Kidney (tissue), 14 donors: ENCODE data around the gene LYST. TPM values are rescaled to one million over a fixed set of nuclear protein-coding genes. Genes with fewer than 3 reads are reported as not detected.

Experiments used
- DNase-seq, 5 donors: peaks; one replicate each; pipeline ENCODE4 v3.0.0-alpha.2; 2013 to 2020
- FAIRE-seq: peaks from 2 replicates; lab custom pipeline; 2012; peaks lifted over from hg19 to GRCh38; lab: Jason Lieb, UNC
- H3K27ac ChIP-seq, 2 donors: one replicate each; pipeline ENCODE4 v1.7.0; 2013; ENCODE audit warnings: low read depth in 2 of 2, low read length in 2 of 2, inconsistent platforms in 1 of 2
- H3K27me3 ChIP-seq: one replicate; pipeline ENCODE4 v1.7.1; 2013; ENCODE audit warnings: low read length, inconsistent platforms; ENCODE audit not compliant: control insufficient read depth, insufficient read depth
- H3K36me3 ChIP-seq, 3 donors: one replicate each; pipeline versions ENCODE4 v1.7.0 to v1.7.1; 2013; ENCODE audit warnings: low read length in 3 of 3, control low read depth in 1 of 3, inconsistent platforms in 1 of 3; ENCODE audit not compliant: insufficient read depth in 3 of 3, control insufficient read depth in 2 of 3
- H3K4me1 ChIP-seq, 3 donors: one replicate each; pipeline versions ENCODE4 v1.7.0 to v1.7.1; 2013; ENCODE audit warnings: low read length in 3 of 3, inconsistent platforms in 1 of 3, low read depth in 1 of 3; ENCODE audit not compliant: control insufficient read depth in 2 of 3, insufficient read depth in 2 of 3
- H3K4me3 ChIP-seq, 3 donors: one replicate each; pipeline versions ENCODE4 v1.7.0 to v1.8.1; 2013; ENCODE audit warnings: low read length in 3 of 3, control low read depth in 1 of 3, inconsistent platforms in 1 of 3
- H3K9ac ChIP-seq, 3 donors: one replicate each; pipeline versions ENCODE4 v1.7.0 to v1.7.1; 2013; ENCODE audit warnings: low read length in 3 of 3, control low read depth in 1 of 3, inconsistent platforms in 1 of 3
- H3K9me3 ChIP-seq, 3 donors: one replicate each; pipeline versions ENCODE4 v1.7.0 to v1.7.1; 2013; ENCODE audit warnings: low read length in 3 of 3, control low read depth in 1 of 3, inconsistent platforms in 1 of 3; ENCODE audit not compliant: control insufficient read depth in 2 of 3, insufficient read depth in 1 of 3
- CTCF ChIP-seq: IDR thresholded peaks from 3 replicates; pipeline ENCODE4 v1.5.1; 2012; ENCODE audit warnings: mild to moderate bottlenecking, moderate library complexity, borderline replicate concordance; ENCODE audit not compliant: insufficient read depth; ENCODE audit errors: extremely low read depth
- intact Hi-C: fragments of 100-400 bp; cut with DNase I; formaldehyde crosslinking; loops from one replicate; pipeline ENCODE4 v1.11.1; 2022
- polyA plus RNA-seq: library from polyadenylated mRNA; stranded (reverse); fragments of 350-450 nt; fragmentation: Illumina TruSeq; extraction: RNeasy Lipid Tissue Mini Kit (QIAGEN cat#74804); gene quantifications from one replicate; pipeline ENCODE4 v1.2.3, GENCODE V29; 2014; ENCODE audit warnings: low read depth, low replicate concordance; ENCODE audit not compliant: insufficient read depth
- total RNA-seq: library from RNA; stranded (reverse); fragmentation: NEBNext Ultra II Directional; extraction: Animal tissue kit (Norgen Biotek cat#: 25700); gene quantifications from one replicate; pipeline ENCODE4 v1.2.1, GENCODE V29; 2021
- donor health status: control.
- donor health status: control.
- donor health status: control.
- donor health status: control.
- donor health status: control.
- donor health status: DM: yes; HTN: yes; CAD: no.
- donor health status: Normal renal cell carcinoma (clear cell type).

Gene LYST
- total and polyA plus RNA-seq, 2 donors from 2014 or later, result 4.6 to 30.3 TPM

GRCh38 chr1:235855811-235856429 lies 10.8 kb downstream of the LYST start:
- intact Hi-C loops, result no loop called here
- Histone ChIP-seq H3K27ac (no peak overlapping the region), H3K9me3 (no peaks in the 10 kb centered on the region), H3K4me3 (no peak overlapping the region), H3K4me1 (no peaks in the 10 kb centered on the region), H3K27me3 (no peaks in the 10 kb centered on the region), H3K9ac (no peak overlapping the region), H3K36me3 (no peaks in the 10 kb centered on the region)
- no peak for FAIRE-seq
- no peak for DNase-seq
- TF ChIP-seq CTCF, result no peak

- H3K27me3 ChIP-seq, result no peaks in the 10 kb centered on the region
- no peaks in the 10 kb centered on the region for H3K36me3 ChIP-seq
- no peaks in the 10 kb centered on the region for H3K9me3 ChIP-seq
- H3K4me1 ChIP-seq, result no peaks in the 10 kb centered on the region
- H3K4me3 ChIP-seq, result no peak overlapping the region
- DNase-seq (no peak), FAIRE-seq (no peak)
- H3K27ac ChIP-seq, result no peak overlapping the region
- no peak overlapping the region for H3K9ac ChIP-seq
- intact Hi-C loops, result no loop called here
- TF ChIP-seq CTCF, result no peak
Observed at GRCh38 chr1:235854347-235854746, 12.4 kb downstream of the LYST start.

GRCh38 chr1:235853653-235854052 lies 13.1 kb downstream of the LYST start:
- no peak for FAIRE-seq
- intact Hi-C loops, result no loop called here
- TF ChIP-seq CTCF, result no peak

GRCh38 chr1:235852887-235853286 lies 13.8 kb downstream of the LYST start:
- intact Hi-C loops, result no loop called here
- Histone ChIP-seq H3K36me3 (no peaks in the 10 kb centered on the region), H3K4me1 (no peaks in the 10 kb centered on the region), H3K27ac (no peak overlapping the region), H3K4me3 (no peak overlapping the region), H3K9me3 (no peaks in the 10 kb centered on the region), H3K9ac (no peak overlapping the region), H3K27me3 (no peaks in the 10 kb centered on the region)
- no peak for DNase-seq
- FAIRE-seq, result no peak
- no peak for TF ChIP-seq CTCF

More at GRCh38 chr1:235853653-235854052, 13.1 kb downstream of the LYST start:
- Histone ChIP-seq H3K36me3 (no peaks in the 10 kb centered on the region), H3K4me1 (no peaks in the 10 kb centered on the region), H3K9ac (no peak overlapping the region), H3K27ac (no peak overlapping the region), H3K4me3 (no peak overlapping the region), H3K27me3 (no peaks in the 10 kb centered on the region), H3K9me3 (no peaks in the 10 kb centered on the region)
- no peak for DNase-seq
